Measurements from ENCODE around the gene ERLEC1.

ERLEC1 gene

DNA sequence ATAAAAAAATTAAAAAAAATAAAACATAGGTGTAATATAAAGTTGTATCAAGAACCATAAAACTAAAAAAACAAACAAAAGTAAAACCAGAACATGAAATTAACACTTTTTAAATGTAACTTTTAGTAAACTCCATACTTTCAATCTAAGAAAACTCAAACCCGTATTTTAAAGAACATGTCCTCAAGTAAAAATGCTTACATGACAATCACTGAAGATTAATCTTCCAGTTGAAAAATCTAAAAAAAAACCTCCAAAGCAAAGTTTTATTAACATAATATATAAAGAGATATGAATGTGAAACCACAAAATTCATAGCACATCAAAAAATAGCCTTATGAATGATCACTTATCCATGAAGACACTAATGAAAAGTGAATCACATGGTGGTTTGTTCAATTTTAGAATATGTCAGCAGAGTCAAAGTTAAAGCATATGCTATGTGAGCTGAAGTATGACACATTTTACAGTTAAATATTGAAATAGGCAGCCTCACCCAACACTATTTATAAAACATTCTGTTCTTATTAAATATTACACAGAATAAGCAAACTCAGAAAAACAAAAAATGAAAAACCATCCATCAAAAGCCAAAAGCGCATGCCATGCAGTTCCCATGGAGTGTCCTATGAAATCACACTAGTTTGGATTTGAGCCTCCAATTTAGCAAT, 42.3 kb upstream of the ERLEC1 start:
- no peak overlapping the region for H3K9ac ChIP-seq
- no peak overlapping the region for H2AFZ ChIP-seq (ENCODE audit: low read depth)
- no peaks in the 10 kb centered on the region for H3K79me2 ChIP-seq (ENCODE audit: insufficient read depth, low read depth)
- no peak overlapping the region for H3K27ac ChIP-seq
- H3K4me2 ChIP-seq: no peak overlapping the region
- no peaks in the 10 kb centered on the region for H3K27me3 ChIP-seq (ENCODE audit: insufficient read depth, low read depth)
- no peaks in the 10 kb centered on the region for H4K20me1 ChIP-seq (ENCODE audit: insufficient read depth)
- TF ChIP-seq, protein P1, sequence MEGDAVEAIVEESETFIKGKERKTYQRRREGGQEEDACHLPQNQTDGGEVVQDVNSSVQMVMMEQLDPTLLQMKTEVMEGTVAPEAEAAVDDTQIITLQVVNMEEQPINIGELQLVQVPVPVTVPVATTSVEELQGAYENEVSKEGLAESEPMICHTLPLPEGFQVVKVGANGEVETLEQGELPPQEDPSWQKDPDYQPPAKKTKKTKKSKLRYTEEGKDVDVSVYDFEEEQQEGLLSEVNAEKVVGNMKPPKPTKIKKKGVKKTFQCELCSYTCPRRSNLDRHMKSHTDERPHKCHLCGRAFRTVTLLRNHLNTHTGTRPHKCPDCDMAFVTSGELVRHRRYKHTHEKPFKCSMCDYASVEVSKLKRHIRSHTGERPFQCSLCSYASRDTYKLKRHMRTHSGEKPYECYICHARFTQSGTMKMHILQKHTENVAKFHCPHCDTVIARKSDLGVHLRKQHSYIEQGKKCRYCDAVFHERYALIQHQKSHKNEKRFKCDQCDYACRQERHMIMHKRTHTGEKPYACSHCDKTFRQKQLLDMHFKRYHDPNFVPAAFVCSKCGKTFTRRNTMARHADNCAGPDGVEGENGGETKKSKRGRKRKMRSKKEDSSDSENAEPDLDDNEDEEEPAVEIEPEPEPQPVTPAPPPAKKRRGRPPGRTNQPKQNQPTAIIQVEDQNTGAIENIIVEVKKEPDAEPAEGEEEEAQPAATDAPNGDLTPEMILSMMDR (conservative IDR thresholded peaks at IDR 0.05; ENCODE audit: low read depth, low read length): no peak
- peaks cover 1% of the 10 kb centered on the region for H3K4me1 ChIP-seq (ENCODE audit: low read depth, poor library complexity, severe bottlenecking)
- H3K4me3 ChIP-seq (IDR thresholded peaks at IDR 0.05; ENCODE audit: insufficient read depth, low read depth, low read length): no peak overlapping the region
- H3K36me3 ChIP-seq (ENCODE audit: insufficient read depth): no peaks in the 10 kb centered on the region

DNA sequence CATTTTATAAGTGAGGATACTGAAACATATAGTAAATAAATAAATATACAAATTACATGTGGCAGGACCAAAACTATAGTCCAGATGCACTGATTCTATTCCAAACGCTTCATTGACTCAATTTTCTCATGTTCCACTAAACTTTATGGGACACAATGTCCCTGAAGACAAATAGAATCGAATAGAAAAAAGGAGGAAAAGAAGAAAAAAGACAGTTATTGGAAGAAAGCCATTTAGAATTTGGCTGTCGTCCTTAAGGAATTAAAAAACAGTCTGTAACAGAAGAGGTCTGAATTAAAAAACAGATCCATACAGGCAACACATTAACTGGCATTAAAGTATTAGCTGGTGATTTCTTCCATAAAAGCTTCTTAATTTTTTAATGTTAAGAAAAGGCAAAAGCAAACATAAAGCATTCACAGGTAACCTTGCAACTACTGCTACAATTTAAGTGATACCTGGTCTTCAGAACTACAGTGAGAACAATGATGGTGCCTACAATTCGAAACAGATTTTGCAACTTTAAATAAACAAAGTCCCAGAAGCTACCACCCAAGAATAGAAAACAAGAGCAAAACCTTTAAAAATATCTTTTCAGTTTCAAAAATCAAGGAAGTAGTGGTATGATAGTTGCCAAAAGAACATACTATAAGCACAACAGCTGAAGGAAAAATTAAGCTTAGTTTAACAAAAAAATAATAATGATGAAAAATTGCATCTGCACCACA, 36.6 kb upstream of the ERLEC1 start:
- Histone ChIP-seq H3K79me2 (ENCODE audit: insufficient read depth, low read depth) (no peaks in the 10 kb centered on the region), H3K4me1 (ENCODE audit: low read depth, poor library complexity, severe bottlenecking) (peaks cover 21% of the 10 kb centered on the region), H3K27ac (peak overlapping the region; percentile 13; the same call in 1 of the 2 replicates), H2AFZ (ENCODE audit: low read depth) (no peak overlapping the region), H3K4me3 (IDR thresholded peaks at IDR 0.05; ENCODE audit: insufficient read depth, low read depth, low read length) (peak overlapping the region; percentile 28), H3K36me3 (ENCODE audit: insufficient read depth) (no peaks in the 10 kb centered on the region), H3K4me2 (peak overlapping the region; percentile 59; the same call in 1 of the 2 replicates), H3K9ac (no peak overlapping the region), H4K20me1 (ENCODE audit: insufficient read depth) (no peaks in the 10 kb centered on the region), H3K27me3 (ENCODE audit: insufficient read depth, low read depth) (no peaks in the 10 kb centered on the region)
- TF ChIP-seq, protein P1 (conservative IDR thresholded peaks at IDR 0.05; ENCODE audit: low read depth, low read length): no peak

DNA sequence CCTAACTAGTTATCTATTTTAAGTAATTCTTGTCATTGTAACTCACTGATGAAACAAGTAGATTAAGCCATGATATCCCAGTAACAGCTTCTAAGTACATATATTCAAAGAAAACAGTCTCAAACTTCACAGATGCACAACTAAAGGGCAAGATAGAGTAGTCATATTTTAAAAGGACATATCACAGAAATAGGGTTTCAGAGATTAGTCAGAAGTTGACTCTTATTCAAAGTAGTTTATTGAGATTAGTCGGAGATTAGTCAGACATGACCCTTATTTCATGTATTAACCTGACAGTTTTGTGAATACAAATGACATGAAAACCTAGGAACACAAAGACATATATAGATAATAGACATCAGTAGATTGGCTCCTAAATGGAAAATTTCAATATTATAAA, 35.1 kb upstream of the ERLEC1 start:
- TF ChIP-seq, protein P1 (conservative IDR thresholded peaks at IDR 0.05; ENCODE audit: low read depth, low read length): no peak
- Histone ChIP-seq H3K79me2 (ENCODE audit: insufficient read depth, low read depth) (no peaks in the 10 kb centered on the region), H3K27ac (no peak overlapping the region), H2AFZ (ENCODE audit: low read depth) (no peak overlapping the region), H3K27me3 (ENCODE audit: insufficient read depth, low read depth) (no peaks in the 10 kb centered on the region), H3K9ac (no peak overlapping the region), H3K4me2 (no peak overlapping the region), H4K20me1 (ENCODE audit: insufficient read depth) (no peaks in the 10 kb centered on the region), H3K36me3 (ENCODE audit: insufficient read depth) (no peaks in the 10 kb centered on the region), H3K4me3 (IDR thresholded peaks at IDR 0.05; ENCODE audit: insufficient read depth, low read depth, low read length) (no peak overlapping the region), H3K4me1 (ENCODE audit: low read depth, poor library complexity, severe bottlenecking) (peaks cover 21% of the 10 kb centered on the region)

DNA sequence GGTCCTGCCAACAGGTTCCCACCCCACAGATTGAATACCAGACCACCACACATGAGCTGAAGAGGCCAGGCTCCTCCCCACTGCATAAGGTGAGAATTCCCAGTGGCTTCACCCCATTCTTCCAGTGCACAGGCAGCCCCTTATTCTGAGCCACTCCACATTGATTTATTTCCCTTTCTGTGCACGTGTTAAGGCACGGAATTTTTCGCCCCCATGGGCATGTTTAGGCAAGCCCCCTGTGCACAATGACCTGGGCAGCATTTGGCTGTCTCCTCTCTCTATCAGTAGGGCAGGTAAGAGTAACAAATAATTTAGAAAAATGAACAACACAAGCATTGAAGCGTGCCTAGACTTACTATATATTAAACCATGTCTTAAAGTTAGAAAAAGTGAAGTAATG, 34.5 kb upstream of the ERLEC1 start:
- H3K4me3 ChIP-seq (IDR thresholded peaks at IDR 0.05; ENCODE audit: insufficient read depth, low read depth, low read length): no peak overlapping the region
- no peak overlapping the region for H2AFZ ChIP-seq (ENCODE audit: low read depth)
- H3K36me3 ChIP-seq (ENCODE audit: insufficient read depth): no peaks in the 10 kb centered on the region
- no peak overlapping the region for H3K9ac ChIP-seq
- peaks cover 21% of the 10 kb centered on the region for H3K4me1 ChIP-seq (ENCODE audit: low read depth, poor library complexity, severe bottlenecking)
- no peak overlapping the region for H3K4me2 ChIP-seq
- no peaks in the 10 kb centered on the region for H4K20me1 ChIP-seq (ENCODE audit: insufficient read depth)
- H3K27ac ChIP-seq: no peak overlapping the region
- TF ChIP-seq, protein P1 (conservative IDR thresholded peaks at IDR 0.05; ENCODE audit: low read depth, low read length): no peak
- no peaks in the 10 kb centered on the region for H3K79me2 ChIP-seq (ENCODE audit: insufficient read depth, low read depth)
- H3K27me3 ChIP-seq (ENCODE audit: insufficient read depth, low read depth): no peaks in the 10 kb centered on the region
